ENCODE measurements around the gene TAP2. TPM values are rescaled to one million over a fixed set of nuclear protein-coding genes. Genes with fewer than 3 reads are reported as not detected.

The TAP2 gene
- total and polyA plus RNA-seq, 2 experiments from 2014 or later, result 2.2 to 4.6 TPM

- Histone ChIP-seq H3K27me3 (replicated peaks; ENCODE audit: insufficient read depth) (peaks cover 28% of the 10 kb centered on the region), H3K4me1 (ENCODE audit: insufficient read depth) (no peaks in the 10 kb centered on the region), H4K20me1 (ENCODE audit: insufficient read depth) (no peaks in the 10 kb centered on the region), H3K9ac (no peak overlapping the region), H3K27ac (no peak overlapping the region), H3K36me3 (ENCODE audit: low read depth) (no peaks in the 10 kb centered on the region), H3K9me2 (ENCODE audit: insufficient read depth) (no peaks in the 10 kb centered on the region), H3K4me3 (no peak overlapping the region), H3F3A (ENCODE audit: insufficient read depth) (no peaks in the 10 kb centered on the region), H3K4me2 (ENCODE audit: unreplicated experiment) (no peak overlapping the region), H3K9me3 (ENCODE audit: low read depth) (no peaks in the 10 kb centered on the region), H3K79me2 (ENCODE audit: insufficient read depth) (no peaks in the 10 kb centered on the region), H2AFZ (no peak overlapping the region)
- WGBS, 2 experiments (ENCODE audit: low coverage in 1 of 2, low lambda C conversion rate in 2 of 2, missing lambda C conversion rate in 2 of 2), result 39 to 43% methylated on average over 2 of the region's 2 CpGs
- TF ChIP-seq EZH2 (IDR thresholded peaks at IDR 0.05; ENCODE audit: insufficient read depth, poor library complexity, severe bottlenecking) (no peak), EZH2phosphoT487 (IDR thresholded peaks at IDR 0.05; ENCODE audit: insufficient read depth, low read depth) (no peak)
- in situ Hi-C loops (cut with MboI), result no loop called here
- DNase-seq, result no peak
Observed at GRCh38 chr6:32803416-32803815, 35.1 kb downstream of the TAP2 start.

- Histone ChIP-seq H3K4me3 (no peak overlapping the region), H2AFZ (no peak overlapping the region), H3K36me3 (ENCODE audit: low read depth) (no peaks in the 10 kb centered on the region), H3K9ac (no peak overlapping the region), H3F3A (ENCODE audit: insufficient read depth) (no peaks in the 10 kb centered on the region), H3K9me2 (ENCODE audit: insufficient read depth) (no peaks in the 10 kb centered on the region), H3K27me3 (replicated peaks; ENCODE audit: insufficient read depth) (peaks cover 31% of the 10 kb centered on the region), H3K4me1 (ENCODE audit: insufficient read depth) (no peaks in the 10 kb centered on the region), H3K79me2 (ENCODE audit: insufficient read depth) (no peaks in the 10 kb centered on the region), H3K4me2 (ENCODE audit: unreplicated experiment) (no peak overlapping the region), H3K9me3 (ENCODE audit: low read depth) (no peaks in the 10 kb centered on the region), H3K27ac (no peak overlapping the region), H4K20me1 (ENCODE audit: insufficient read depth) (no peaks in the 10 kb centered on the region)
- in situ Hi-C loops (cut with MboI), result no loop called here
- no peak for DNase-seq
- WGBS, 2 experiments (ENCODE audit: low coverage in 1 of 2, low lambda C conversion rate in 2 of 2, missing lambda C conversion rate in 2 of 2), result 60 to 66% methylated on average over 3 of the region's 3 CpGs
- TF ChIP-seq EZH2phosphoT487 (IDR thresholded peaks at IDR 0.05; ENCODE audit: insufficient read depth, low read depth) (no peak), EZH2 (IDR thresholded peaks at IDR 0.05; ENCODE audit: insufficient read depth, poor library complexity, severe bottlenecking) (no peak)
Observed at GRCh38 chr6:32799740-32800139, 38.8 kb downstream of the TAP2 start.

GRCh38 chr6:32799168-32799567, 39.4 kb downstream of the TAP2 start:
- 73 to 75% methylated on average over 3 of the region's 3 CpGs for WGBS, 2 experiments (ENCODE audit: low coverage in 1 of 2, low lambda C conversion rate in 2 of 2, missing lambda C conversion rate in 2 of 2)
- Histone ChIP-seq H3F3A (ENCODE audit: insufficient read depth) (no peaks in the 10 kb centered on the region), H3K9me3 (ENCODE audit: low read depth) (no peaks in the 10 kb centered on the region), H3K4me1 (ENCODE audit: insufficient read depth) (no peaks in the 10 kb centered on the region), H2AFZ (no peak overlapping the region), H3K27me3 (replicated peaks; ENCODE audit: insufficient read depth) (peaks cover 32% of the 10 kb centered on the region), H3K9ac (no peak overlapping the region), H4K20me1 (ENCODE audit: insufficient read depth) (no peaks in the 10 kb centered on the region), H3K27ac (no peak overlapping the region), H3K4me2 (ENCODE audit: unreplicated experiment) (no peak overlapping the region), H3K4me3 (no peak overlapping the region), H3K79me2 (ENCODE audit: insufficient read depth) (no peaks in the 10 kb centered on the region), H3K36me3 (ENCODE audit: low read depth) (no peaks in the 10 kb centered on the region), H3K9me2 (ENCODE audit: insufficient read depth) (no peaks in the 10 kb centered on the region)
- in situ Hi-C loops (cut with MboI), result no loop called here
- DNase-seq, result no peak
- no peak for TF ChIP-seq EZH2phosphoT487 (IDR thresholded peaks at IDR 0.05; ENCODE audit: insufficient read depth, low read depth)
- no peak for TF ChIP-seq EZH2 (IDR thresholded peaks at IDR 0.05; ENCODE audit: insufficient read depth, poor library complexity, severe bottlenecking)

- Histone ChIP-seq H3K4me2 (ENCODE audit: unreplicated experiment) (peak overlapping the region; percentile 93), H3K4me3 (peak overlapping the region; percentile 67), H3F3A (ENCODE audit: insufficient read depth) (no peaks in the 10 kb centered on the region), H2AFZ (peak overlapping the region; percentile 92), H3K9me2 (ENCODE audit: insufficient read depth) (no peaks in the 10 kb centered on the region), H3K36me3 (ENCODE audit: low read depth) (no peaks in the 10 kb centered on the region), H3K9ac (peak overlapping the region; percentile 38; the same call in 1 of the 2 replicates), H3K9me3 (ENCODE audit: low read depth) (no peaks in the 10 kb centered on the region), H3K27me3 (replicated peaks; ENCODE audit: insufficient read depth) (peaks cover 41% of the 10 kb centered on the region), H3K4me1 (ENCODE audit: insufficient read depth) (no peaks in the 10 kb centered on the region), H3K79me2 (ENCODE audit: insufficient read depth) (no peaks in the 10 kb centered on the region), H4K20me1 (ENCODE audit: insufficient read depth) (no peaks in the 10 kb centered on the region), H3K27ac (no peak overlapping the region)
- peak; percentile 74 for DNase-seq
- in situ Hi-C loops (cut with MboI), result no loop called here
- 4 to 5% methylated on average over 30 of the region's 30 CpGs for WGBS, 2 experiments (ENCODE audit: low coverage in 1 of 2, low lambda C conversion rate in 2 of 2, missing lambda C conversion rate in 2 of 2)
- TF ChIP-seq EZH2phosphoT487 (IDR thresholded peaks at IDR 0.05; ENCODE audit: insufficient read depth, low read depth) (no peak), EZH2 (IDR thresholded peaks at IDR 0.05; ENCODE audit: insufficient read depth, poor library complexity, severe bottlenecking) (no peak)
Observed at GRCh38 chr6:32796848-32797776, 41.4 kb downstream of the TAP2 start.

All from GM23248 (cell line).